B cell (primary cell): ENCODE data around the gene ANO2. TPM values are rescaled to one million over a fixed set of nuclear protein-coding genes. Genes with fewer than 3 reads are reported as not detected.

ENCODE experiments used
- ATAC-seq: fragments of 200-7000 bp; cut with Tn5 transposase; one replicate; pipeline ENCODE4 v1.10.0; 2021; ENCODE audit warnings: low read depth, mild to moderate bottlenecking, moderate number of reproducible peaks, moderate library complexity
- CTCF ChIA-PET: fragments of 350-600 bp; sonication (Branson Sonifier 250); formaldehyde crosslinking; loops from one replicate; lab custom pipeline; 2021; ENCODE audit warnings: antibody characterized with exemption, inconsistent platforms; lab: Charles Lee
- POLR2A ChIA-PET: fragments of 350-600 bp; sonication (Branson Sonifier 250); formaldehyde crosslinking; loops from one replicate; lab custom pipeline; 2021; ENCODE audit warnings: antibody characterized with exemption; lab: Charles Lee
- DNase-seq: peaks from one replicate; pipeline ENCODE4 v3.0.0; 2013
- H2AFZ ChIP-seq: 2 replicates; pipeline ENCODE4 v1.6.1; 2012; ENCODE audit warnings: mild to moderate bottlenecking, low read depth, low read length; ENCODE audit not compliant: insufficient read depth, poor library complexity, severe bottlenecking
- H3K27ac ChIP-seq, 2 donors: 1 replicate in 1 of 2; 2 replicates in 1 of 2; pipeline ENCODE4 v1.5.1; 2012 to 2013; ENCODE audit warnings: low read length in 2 of 2, mild to moderate bottlenecking in 2 of 2, moderate library complexity in 1 of 2
- H3K27me3 ChIP-seq, 4 experiments: fragments of 200-600 bp in 1 of 4; sonication (generic) in 1 of 4; replicated peaks in 1 of 4; 1 replicate in 2 of 4; 2 replicates in 2 of 4; pipeline versions ENCODE4 v1.6.1 to v1.7.0; 2013 to 2016; ENCODE audit warnings: low read length in 3 of 4, mild to moderate bottlenecking in 2 of 4, mixed read lengths in 1 of 4, moderate library complexity in 1 of 4; ENCODE audit not compliant: insufficient read depth in 4 of 4, control insufficient read depth in 3 of 4; ENCODE audit errors: control extremely low read depth in 1 of 4
- H3K36me3 ChIP-seq, 2 experiments: replicated peaks in 1 of 2; 1 replicate in 1 of 2; 2 replicates in 1 of 2; pipeline versions ENCODE4 v1.6.1 to v1.7.1; 2013; ENCODE audit warnings: low read length in 1 of 2; ENCODE audit not compliant: insufficient read depth in 2 of 2, control insufficient read depth in 1 of 2; ENCODE audit errors: control extremely low read depth in 1 of 2, extremely low read depth in 1 of 2
- H3K4me1 ChIP-seq, 2 donors: fragments of 200-600 bp in 1 of 2; sonication (generic) in 1 of 2; 1 replicate in 1 of 2; 2 replicates in 1 of 2; pipeline versions ENCODE4 v1.5.1 to v1.6.1; 2013 to 2017; ENCODE audit warnings: low read length in 2 of 2; ENCODE audit not compliant: control insufficient read depth in 2 of 2, insufficient read depth in 2 of 2
- H3K4me2 ChIP-seq: replicated peaks from 2 replicates; pipeline ENCODE3; 2012; ENCODE audit warnings: mild to moderate bottlenecking, low read depth, low read length; ENCODE audit not compliant: poor library complexity, severe bottlenecking
- H3K4me3 ChIP-seq, 5 experiments: fragments of 200-600 bp in 1 of 5; sonication (generic) in 1 of 5; 1 replicate in 3 of 5; 2 replicates in 2 of 5; pipeline versions ENCODE4 v1.5.1 to v1.7.0; 2011 to 2016; ENCODE audit warnings: low read length in 4 of 5, mild to moderate bottlenecking in 4 of 5, low read depth in 2 of 5, control low read depth in 1 of 5, moderate library complexity in 1 of 5; ENCODE audit not compliant: insufficient read depth in 1 of 5; ENCODE audit errors: control extremely low read depth in 1 of 5, extremely low read depth in 1 of 5
- H3K79me2 ChIP-seq: fragments of 200-600 bp; sonication (generic); one replicate; pipeline ENCODE4 v1.6.0; 2016; ENCODE audit warnings: low read length; ENCODE audit not compliant: control insufficient read depth, insufficient read depth
- H3K9ac ChIP-seq: fragments of 200-600 bp; sonication (generic); 2 replicates; pipeline ENCODE4 v1.6.1; 2017; ENCODE audit warnings: mild to moderate bottlenecking, low read length, moderate library complexity
- H3K9me3 ChIP-seq, 3 donors: one replicate each; pipeline versions ENCODE4 v1.6.1 to v1.7.1; 2013; ENCODE audit warnings: low read length in 2 of 3; ENCODE audit not compliant: control insufficient read depth in 2 of 3, insufficient read depth in 1 of 3; ENCODE audit errors: control extremely low read depth in 1 of 3
- H4K20me1 ChIP-seq: 2 replicates; pipeline ENCODE4 v1.6.0; 2012; ENCODE audit warnings: mild to moderate bottlenecking, low read length; ENCODE audit not compliant: insufficient read depth, control insufficient read depth, poor library complexity, severe bottlenecking
- H3K27ac Mint-ChIP-seq: one replicate; pipeline ENCODE4 v1.8.0; 2021; ENCODE audit warnings: mixed read lengths
- H3K27me3 Mint-ChIP-seq: one replicate; pipeline ENCODE4 v1.8.0; 2021; ENCODE audit warnings: mixed read lengths
- H3K4me1 Mint-ChIP-seq: one replicate; pipeline ENCODE4 v1.8.0; 2021; ENCODE audit warnings: mixed read lengths
- H3K4me3 Mint-ChIP-seq: one replicate; pipeline ENCODE4 v1.8.0; 2021; ENCODE audit warnings: mixed read lengths
- H3K9me3 Mint-ChIP-seq: one replicate; pipeline ENCODE4 v1.8.0; 2022; ENCODE audit warnings: mixed read lengths; ENCODE audit not compliant: insufficient read depth
- CTCF ChIP-seq: fragments of 200-600 bp; IDR thresholded peaks from one replicate; pipeline ENCODE4 v1.8.0; 2022; ENCODE audit warnings: antibody characterized with exemption, mild to moderate bottlenecking
- EZH2 ChIP-seq: IDR thresholded peaks from 2 replicates; pipeline ENCODE4 v1.6.1; 2012; ENCODE audit warnings: borderline replicate concordance, low read depth, mild to moderate bottlenecking, moderate library complexity, low read length; ENCODE audit not compliant: insufficient read depth, poor library complexity, severe bottlenecking
- WGBS: methylation state at CpG from one replicate; pipeline ENCODE4 v1.1.5; 2013; ENCODE audit warnings: missing lambda C conversion rate; ENCODE audit not compliant: insufficient coverage; 5-methylcytosine and 5-hydroxymethylcytosine counted together
- intact Hi-C: fragments of 100-400 bp; cut with micrococcal nuclease; formaldehyde crosslinking; loops from one replicate; pipeline ENCODE4 v1.10.0; 2022
- polyA plus RNA-seq: library from polyadenylated mRNA; depleted of rRNA; stranded (reverse); fragments of >200 nt; gene quantifications from 2 replicates; pipeline ENCODE4 v1.2.3, GENCODE V29; 2012
- total RNA-seq, 2 donors: library from RNA; stranded (reverse); fragments of 120-200 nt in 1 of 2; gene quantifications; 1 replicate in 1 of 2; 2 replicates in 1 of 2; pipeline versions ENCODE4 v1.2.3 to v1.2.4, GENCODE V29; 2013 to 2022

Gene ANO2
- total and polyA plus RNA-seq, 2 donors (not counting 1 experiment from before 2014, with no cell fraction given), result not detected

GRCh38 chr12:5522432-5523335, 422.4 kb downstream of the ANO2 start:
- H3K79me2 ChIP-seq, result no peaks in the 10 kb centered on the region
- no peaks in the 10 kb centered on the region for H3K4me1 ChIP-seq
- no peaks in the 10 kb centered on the region for H3K9me3 Mint-ChIP-seq
- no peak overlapping the region for H3K4me3 ChIP-seq
- no peaks in the 10 kb centered on the region for H3K27me3 ChIP-seq
- 92% methylated on average over 4 of the region's 11 CpGs for WGBS
- no peaks in the 10 kb centered on the region for H3K4me1 Mint-ChIP-seq
- no peak overlapping the region for H3K4me3 Mint-ChIP-seq
- no peak overlapping the region for H3K4me2 ChIP-seq
- ATAC-seq, result no peak
- no peak overlapping the region for H2AFZ ChIP-seq
- TF ChIP-seq EZH2, result no peak
- TF ChIP-seq CTCF, result no peak
- H3K27ac Mint-ChIP-seq, result no peak overlapping the region
- no peaks in the 10 kb centered on the region for H3K36me3 ChIP-seq
- H3K9me3 ChIP-seq, result no peaks in the 10 kb centered on the region
- CTCF ChIA-PET, result no interaction called here
- no peak overlapping the region for H3K27ac ChIP-seq
- intact Hi-C loops, result no loop called here
- no peak for DNase-seq
- no peak overlapping the region for H3K9ac ChIP-seq
- H3K27me3 Mint-ChIP-seq, result peaks cover 3% of the 10 kb centered on the region
- POLR2A ChIA-PET, result no interaction called here
- no peaks in the 10 kb centered on the region for H4K20me1 ChIP-seq
